Jurkat, Clone E6-1 (cell line): ENCODE results near the gene RGS7.
"Not testable (repeated sequence)": the region's sequence is repeated elsewhere in the genome, so short reads cannot be mapped to it uniquely, and the experiment has no call there.

Experiments used
- DNase-seq: peaks from one replicate; pipeline ENCODE4 v3.0.0-alpha.2; 2011; ENCODE audit warnings: low read depth, low spot score
- H3K4me3 ChIP-seq: 2 replicates; pipeline ENCODE4 v1.5.1; 2011; ENCODE audit warnings: mild to moderate bottlenecking, low read length, control low read depth, moderate library complexity

The RGS7 gene

DNA sequence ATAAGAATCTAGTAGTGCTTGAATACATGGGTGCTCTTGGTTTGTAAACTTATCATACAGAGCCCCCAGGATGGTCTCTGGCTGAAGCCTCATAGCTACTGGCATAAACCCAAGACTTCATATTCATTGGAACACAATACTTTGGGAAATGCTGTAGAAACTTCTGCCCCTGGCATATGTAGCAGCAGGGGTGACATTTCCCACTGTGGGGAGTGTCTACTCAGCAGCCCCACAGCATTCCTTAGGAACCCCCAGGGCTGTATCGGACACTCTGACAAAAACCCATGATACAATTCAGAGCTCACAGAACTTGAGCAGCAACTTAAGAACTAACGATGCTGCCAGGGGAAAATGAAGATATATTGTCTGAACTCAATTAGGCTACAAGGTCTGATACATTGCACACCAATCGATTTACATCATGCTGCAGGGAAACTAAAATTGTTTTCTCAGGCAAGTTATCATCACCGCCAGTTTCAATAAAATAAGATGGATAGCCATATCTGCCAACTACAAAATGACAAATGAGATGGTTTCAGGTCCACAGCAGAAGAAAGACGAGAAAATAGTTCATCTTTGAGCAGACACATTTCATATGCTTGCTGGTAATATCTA is 564.0 kb downstream of the RGS7 start:
- no peak for DNase-seq
- no peak overlapping the region for H3K4me3 ChIP-seq

DNA sequence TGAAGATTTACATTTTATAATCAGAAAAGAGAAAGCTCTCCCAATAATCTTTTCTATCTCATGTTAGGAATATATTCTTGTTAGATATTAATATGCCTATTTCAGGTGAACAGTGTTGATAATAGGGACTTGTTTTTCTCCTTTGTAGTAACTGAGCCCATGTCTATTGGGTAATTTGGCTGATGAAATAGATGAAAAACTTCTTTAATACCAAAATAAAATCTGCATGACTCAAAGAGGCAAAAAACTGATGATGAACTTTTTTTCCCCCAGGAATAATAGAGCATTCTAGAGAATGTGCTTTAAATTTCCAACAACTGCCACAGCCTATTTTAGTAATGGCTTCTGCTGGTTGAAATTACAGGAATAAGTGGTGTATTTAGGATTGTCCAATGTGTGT is 566.1 kb downstream of the RGS7 start:
- no peak for DNase-seq
- H3K4me3 ChIP-seq = no peak overlapping the region

DNA sequence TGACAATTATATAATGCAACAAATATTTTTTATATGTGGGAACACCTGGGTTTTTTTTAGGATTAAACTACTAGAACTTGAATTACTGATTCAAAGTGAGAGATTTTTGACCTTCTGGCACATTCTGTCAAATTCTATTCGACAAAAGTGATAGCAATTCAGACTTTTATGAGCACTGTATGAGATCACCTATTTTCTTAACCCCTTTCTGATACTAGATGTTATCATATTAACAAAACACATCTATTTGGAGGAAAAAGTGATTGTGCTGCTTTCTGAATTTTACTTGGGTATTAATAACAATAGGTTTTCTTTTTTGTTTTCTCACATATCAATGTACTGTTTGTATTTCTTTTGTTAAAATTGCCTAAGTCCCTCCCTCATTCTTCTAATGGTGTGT is 570.1 kb downstream of the RGS7 start:
- no peak for DNase-seq
- no peak overlapping the region for H3K4me3 ChIP-seq

DNA sequence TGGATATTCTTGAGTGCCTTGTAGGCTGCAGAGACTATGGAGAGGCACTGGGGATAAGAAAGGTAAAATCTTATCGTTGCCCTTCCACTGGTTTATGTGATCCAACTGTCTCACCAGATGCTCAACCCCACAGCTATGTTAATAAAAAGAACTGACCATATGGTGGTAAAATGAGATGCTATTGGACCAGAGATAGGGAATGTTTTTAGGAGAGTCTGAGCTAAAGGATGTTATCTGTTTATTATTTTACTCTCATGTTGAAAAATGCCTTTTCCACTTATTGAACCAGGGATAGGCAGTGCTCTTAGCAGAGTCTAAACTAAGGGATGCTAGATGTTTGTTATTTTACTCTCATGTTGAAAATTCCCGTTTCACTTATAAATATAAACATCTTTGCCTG is 572.2 kb downstream of the RGS7 start:
- no peak overlapping the region for H3K4me3 ChIP-seq
- DNase-seq = no peak

DNA sequence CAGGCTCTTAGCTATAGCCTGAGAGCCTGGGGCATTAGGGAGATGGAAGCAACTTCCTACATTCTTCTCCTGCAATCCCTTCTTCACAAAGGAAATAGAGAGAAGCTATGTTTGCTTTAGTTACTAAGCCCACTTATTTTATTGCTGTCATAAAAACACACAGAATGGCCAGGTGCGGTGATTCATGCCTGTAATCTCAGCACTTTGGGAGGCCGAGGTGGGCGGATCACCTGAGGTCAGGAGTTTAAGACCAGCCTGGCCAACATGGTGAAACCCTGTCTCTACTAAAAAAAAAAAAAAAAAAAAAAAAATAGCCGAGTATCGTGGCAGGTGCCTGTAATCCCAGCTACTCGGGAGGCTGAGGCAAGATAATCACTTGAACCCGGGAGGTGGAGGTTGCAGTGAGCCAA is 573.3 kb downstream of the RGS7 start:
- H3K4me3 ChIP-seq, DNase-seq: not testable (repeated sequence)

DNA sequence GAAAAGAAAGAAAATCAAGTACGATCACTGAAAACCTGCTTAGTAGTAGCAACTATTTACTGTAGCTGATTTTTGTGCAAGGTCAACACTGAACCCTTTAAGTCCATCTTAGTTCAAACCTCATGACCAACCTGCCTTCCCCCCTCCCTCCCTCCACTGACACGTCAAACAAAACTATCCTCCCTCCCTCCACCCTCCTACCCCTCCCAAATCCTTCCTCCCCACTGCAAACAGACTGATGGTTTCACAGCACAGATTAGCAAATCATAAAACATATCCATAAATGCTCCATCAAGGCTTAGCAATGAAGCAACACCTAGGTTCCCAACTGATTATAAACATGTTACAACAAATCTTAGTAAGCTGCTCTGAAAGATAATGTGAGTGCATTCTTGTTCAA is 580.8 kb downstream of the RGS7 start:
- DNase-seq = no peak
- H3K4me3 ChIP-seq = no peak overlapping the region

DNA sequence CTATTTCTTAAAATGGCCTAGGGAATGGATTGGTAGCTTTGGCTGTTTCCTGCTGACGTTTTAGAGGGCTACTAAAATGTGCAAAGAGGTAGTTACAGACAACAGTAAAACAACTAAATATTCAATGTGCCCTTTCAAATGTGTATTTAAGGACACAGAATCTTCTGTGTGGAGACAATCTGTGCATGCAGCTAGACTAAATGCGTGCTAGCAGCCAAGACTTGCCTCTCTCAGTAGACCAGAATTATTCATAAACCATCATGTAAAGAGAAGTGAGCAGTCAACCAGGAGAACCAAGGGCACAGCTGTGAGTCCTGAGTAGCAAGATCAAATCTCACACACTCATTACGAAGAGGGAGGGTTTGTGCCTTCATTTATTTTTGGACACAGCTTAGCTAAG is 584.9 kb downstream of the RGS7 start:
- no peak for DNase-seq
- H3K4me3 ChIP-seq = no peak overlapping the region

DNA sequence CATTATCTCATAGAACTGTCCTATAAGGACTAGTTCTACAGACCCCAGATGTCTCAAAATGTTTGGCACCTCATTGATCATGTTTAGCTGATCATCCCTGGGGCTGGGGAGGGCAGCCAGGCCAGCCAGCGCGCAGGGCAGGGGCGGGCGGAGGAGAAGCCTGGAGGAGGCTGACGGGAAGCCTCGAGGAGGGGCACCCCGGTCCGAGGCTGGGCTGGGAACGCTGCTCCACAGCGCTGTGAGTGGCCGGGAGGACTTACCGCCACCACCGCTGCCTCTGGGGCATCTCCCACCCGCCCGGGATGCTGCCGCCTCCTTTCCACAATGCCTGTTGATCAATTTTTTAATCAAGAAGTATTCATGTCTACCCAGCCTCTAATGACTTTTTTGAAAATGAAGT is 585.6 kb downstream of the RGS7 start:
- H3K4me3 ChIP-seq = no peak overlapping the region
- DNase-seq = no peak

DNA sequence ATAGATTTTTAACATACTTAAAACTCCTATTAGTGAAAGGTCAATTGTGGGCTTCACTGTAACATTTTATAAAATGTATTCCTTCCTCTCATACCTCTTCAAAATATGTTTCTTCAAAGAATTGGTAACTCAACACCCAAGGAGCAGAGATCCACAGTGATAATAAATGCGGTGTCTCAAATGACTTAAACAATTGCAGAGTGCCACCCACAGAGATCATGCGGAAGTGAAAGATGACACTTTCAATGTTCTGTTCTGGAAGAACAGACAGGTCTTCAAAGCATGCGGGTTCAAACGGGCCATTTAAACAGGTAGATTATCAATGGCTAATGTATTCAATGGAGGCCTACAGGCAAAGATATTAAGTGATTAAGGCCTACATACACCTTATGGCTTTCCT is 588.0 kb downstream of the RGS7 start:
- H3K4me3 ChIP-seq = no peak overlapping the region
- DNase-seq = no peak

DNA sequence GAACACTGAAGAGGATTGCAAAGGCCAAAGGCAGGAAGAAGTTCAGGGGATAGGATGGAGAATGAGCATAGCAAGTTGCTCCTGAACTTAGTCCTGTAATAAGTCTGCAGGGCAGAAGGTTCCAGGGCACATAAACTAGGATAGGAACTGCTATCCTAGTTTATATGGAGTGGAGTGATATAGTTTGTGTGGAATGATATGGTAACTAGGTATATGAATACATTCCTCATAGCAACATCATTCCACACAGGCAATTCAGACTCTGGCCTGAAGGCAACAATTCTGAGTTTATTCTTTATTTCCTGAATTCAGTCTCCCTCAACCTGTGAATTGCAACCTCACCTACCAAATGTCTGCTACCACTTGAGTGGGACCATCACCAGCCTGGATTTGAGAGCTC is 590.2 kb downstream of the RGS7 start:
- no peak for DNase-seq

DNA sequence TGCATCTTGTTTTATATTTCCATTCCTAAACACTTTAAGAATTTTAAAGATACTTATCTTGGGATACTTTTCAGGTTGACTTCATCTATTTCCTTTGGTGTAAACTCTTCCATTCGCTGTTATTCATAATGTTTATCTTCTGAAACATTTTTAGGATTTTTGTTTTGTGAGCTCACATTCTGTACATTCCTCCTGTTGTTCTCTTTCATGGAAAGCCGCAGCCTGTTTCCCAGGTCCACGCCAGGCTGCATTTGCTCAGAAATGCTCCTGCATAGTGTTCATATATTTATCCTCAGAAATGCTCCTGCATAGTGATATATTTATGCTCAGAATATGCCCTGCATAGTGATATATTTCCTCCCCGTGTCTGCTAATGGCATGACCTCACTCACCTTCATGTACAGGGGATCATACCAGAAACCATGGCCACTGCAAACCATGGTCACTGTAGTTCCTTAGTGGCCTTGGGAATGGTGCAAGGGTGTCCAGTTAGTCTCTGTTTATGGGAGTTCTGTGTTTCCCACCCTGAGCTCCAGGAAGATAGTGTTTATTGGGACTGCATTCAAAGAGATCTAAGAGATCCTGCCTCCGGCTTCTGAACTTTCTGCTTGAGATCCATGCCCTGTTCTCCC is 591.2 kb downstream of the RGS7 start:
- DNase-seq = no peak
- no peak overlapping the region for H3K4me3 ChIP-seq

More for the DNA sequence above, 590.2 kb downstream of the RGS7 start:
- H3K4me3 ChIP-seq = no peak overlapping the region

DNA sequence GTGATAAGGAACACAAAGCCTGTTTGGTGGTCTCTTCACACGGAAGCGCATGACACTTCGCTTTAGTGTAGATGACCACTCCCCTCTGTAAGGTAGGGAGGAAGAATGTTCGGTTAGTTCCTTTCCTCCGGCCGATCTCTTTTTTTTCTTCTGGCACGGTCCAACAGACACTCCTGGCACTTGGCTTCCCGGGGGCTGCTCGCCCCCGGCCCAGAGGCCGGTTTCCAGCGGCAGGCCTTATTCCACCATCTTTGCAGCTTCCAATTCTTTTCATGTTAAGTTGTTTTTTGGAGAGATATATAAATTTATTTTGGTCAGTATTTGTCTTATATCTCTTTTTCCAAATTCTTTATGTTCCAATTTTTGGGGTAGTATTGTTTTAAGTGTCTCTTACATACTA is 593.2 kb downstream of the RGS7 start:
- no peak for DNase-seq
- H3K4me3 ChIP-seq = no peak overlapping the region

DNA sequence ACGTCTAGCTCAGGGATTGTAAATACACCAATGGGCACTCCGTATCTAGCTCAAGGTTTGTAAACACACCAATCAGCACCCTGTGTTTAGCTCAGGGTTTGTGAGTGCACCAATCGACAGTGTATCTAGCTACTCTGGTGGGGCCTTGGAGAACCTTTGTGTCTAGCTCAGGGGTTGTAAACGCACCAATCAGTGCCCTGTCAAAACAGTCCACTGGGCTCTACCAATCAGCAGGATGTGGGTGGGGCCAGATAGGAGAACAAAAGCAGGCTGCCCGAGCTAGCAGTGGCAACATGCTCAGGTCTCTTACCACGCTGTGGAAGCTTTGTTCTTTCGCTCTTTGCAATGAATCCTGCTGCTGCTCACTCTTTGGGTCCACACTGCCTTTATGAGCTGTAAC is 593.9 kb downstream of the RGS7 start:
- H3K4me3 ChIP-seq, DNase-seq: not testable (repeated sequence)

DNA sequence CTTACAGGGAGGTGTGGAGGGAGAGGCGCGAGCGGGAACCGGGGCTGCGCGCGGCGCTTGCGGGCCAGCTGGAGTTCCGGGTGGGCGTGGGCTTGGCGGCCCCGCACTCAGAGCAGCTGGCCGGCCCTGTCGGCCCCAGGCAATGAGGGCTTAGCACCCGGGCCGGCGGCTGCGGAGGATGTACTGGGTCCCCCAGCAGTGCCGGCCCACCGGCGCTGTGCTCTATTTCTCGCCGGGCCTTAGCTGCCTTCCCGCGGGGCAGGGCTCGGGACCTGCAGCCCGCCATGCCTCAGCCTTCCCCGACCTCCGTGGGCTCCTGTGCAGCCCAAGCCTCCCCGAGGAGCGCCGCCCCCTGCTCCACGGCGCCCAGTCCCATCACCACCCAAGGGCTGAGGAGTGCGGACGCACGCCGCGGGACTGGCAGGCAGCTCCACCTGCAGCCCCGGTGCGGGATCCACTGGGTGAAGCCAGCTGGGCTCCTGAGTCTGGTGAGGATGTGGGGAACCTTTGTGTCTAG is 594.5 kb downstream of the RGS7 start:
- not testable (repeated sequence) for DNase-seq, H3K4me3 ChIP-seq

DNA sequence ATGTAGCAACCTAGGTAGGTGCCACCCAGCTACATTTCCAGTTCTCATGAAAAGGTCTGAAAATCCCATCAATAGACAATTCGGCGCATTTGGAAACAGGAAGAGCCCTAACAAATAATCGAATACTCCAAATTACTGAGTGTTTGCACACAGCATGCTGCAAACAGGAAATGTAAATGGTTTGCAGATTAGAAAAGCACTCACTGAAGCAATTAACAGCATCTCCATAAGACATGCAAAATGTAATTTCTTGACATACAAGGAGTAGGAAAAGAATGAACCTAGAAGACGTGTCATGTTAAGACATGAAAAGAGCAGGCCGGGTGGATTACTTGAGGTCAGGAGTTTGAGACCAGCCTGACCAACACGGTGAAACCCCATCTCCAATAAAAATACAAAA is 598.2 kb downstream of the RGS7 start:
- DNase-seq, H3K4me3 ChIP-seq: not testable (repeated sequence)

DNA sequence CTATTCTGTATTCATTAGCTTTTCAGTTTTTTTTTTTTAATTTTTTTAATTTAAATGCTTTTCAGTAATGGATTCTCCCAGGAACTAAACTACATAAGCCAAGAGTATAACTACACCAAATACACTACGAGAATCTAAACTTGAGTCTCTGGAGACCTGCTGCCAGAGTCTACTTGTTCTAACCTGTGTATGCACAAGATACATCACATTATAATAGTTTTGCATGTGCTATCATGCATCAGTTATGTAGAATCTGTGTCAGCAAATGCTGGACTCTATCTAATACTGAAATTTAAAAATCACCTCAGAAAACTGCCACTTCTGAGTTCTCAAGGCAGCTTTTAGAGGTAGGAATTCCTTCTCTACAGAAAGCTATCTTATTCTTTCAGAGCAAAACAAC is 598.7 kb downstream of the RGS7 start:
- no peak for DNase-seq
- H3K4me3 ChIP-seq = no peak overlapping the region

DNA sequence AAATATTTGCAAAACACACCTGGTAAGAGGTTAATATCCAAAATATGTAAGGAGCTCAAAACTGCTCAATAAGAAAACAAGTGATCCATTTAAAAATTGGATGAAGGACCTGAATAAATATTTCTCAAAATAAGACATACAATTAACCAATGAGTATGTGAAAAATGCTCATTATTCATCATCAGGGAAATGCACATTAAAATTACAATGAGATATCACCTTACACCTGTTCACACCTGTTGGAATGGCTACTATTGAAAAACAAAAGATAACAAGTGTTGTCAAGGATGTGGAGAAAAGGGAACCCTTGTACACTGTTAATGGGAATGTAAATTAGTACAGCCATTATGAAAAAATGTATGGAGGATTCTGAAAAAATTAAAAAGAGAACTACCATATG is 609.1 kb downstream of the RGS7 start:
- H3K4me3 ChIP-seq = no peak overlapping the region
- DNase-seq = no peak

DNA sequence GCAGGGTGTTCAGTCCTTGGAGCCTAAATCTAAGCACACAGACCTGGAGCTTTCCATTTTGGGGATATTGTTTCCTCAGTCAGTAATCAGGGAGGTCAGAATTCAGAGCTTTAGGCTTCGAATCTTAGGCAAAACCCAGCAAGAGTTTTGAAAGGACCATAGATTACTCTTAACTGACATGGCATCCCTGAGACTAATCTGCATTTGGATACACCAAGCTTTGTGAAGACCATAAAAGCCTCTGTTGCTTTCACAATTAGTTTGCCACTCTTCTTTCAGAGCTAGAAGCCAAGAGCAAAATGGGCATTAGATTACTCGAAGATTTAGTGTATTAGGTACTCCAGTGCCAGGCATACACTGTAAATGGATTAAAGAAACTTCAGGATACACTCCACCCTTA is 613.3 kb downstream of the RGS7 start:
- no peak for DNase-seq
- no peak overlapping the region for H3K4me3 ChIP-seq

DNA sequence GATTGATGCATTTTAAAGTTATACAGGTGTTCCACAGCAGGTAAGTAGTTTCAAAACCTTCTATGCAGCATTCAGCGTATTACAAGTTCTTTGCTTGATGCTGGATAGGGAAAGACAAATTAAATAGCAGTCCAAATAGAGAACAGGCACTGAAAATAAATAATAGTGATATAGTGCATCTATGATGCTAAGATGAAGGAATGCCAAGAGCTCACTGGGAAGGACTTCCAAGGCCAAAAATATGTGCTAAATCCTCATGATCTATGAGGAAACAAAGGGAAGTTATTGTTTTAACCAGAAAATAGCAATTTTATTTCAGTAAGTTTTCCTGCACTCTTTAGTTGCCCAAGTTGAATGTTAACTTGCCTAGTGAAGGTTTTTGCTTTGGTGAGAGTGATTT is 617.3 kb downstream of the RGS7 start:
- no peak overlapping the region for H3K4me3 ChIP-seq
- no peak for DNase-seq

DNA sequence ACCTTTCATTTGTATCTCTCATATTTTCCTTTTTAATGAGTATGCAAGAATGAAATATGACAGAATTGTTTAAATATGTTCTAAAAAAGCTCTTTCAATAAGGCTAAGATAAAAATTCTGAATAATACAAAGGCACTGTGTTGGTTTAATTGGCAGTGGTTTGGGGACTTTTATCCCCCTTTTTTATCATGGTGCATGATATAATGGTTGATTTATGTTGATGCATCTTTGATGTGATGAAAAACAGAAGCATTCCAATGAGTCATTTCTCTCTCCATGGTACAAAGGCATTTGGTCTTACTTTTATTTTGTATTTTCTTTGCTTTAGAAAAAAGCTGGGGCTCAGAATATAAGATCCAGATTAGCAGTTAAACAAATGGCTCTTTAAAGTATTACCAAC is 617.9 kb downstream of the RGS7 start:
- no peak for DNase-seq

DNA sequence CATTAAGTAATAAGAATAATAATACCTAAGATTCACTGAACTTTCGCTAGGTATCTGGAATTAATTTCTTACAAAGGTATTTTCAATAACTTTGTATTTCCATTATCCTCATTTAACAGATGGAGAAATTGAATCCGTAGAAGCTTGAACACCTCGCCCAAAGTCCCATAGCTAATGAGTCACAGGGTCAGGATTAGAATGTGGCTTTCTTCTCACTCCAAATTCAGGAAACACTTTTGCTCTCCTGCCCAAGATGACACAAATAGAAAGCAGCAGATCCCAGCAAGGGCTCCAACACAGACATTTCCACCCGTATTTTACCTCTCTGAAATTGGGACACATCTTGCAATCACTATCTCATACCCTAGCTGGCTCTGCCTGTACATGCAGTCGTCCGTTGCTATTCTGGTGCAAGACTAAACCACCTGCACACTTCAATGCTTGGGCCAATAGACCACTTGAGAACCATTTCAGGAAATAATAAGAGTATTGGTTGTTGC is 619.2 kb downstream of the RGS7 start:
- no peak for DNase-seq

More for the DNA sequence above, 617.9 kb downstream of the RGS7 start:
- no peak overlapping the region for H3K4me3 ChIP-seq

More for the DNA sequence above, 619.2 kb downstream of the RGS7 start:
- H3K4me3 ChIP-seq = no peak overlapping the region
